NCI-H748 (cell line): ENCODE measurements around the gene TAS1R3.
A peak's percentile ranks its signal among the peaks of the same experiment; 100 is the strongest.

Source experiments
- DNase-seq: peaks from one replicate; lab custom pipeline; 2025; ENCODE audit not compliant: unreplicated experiment; lab: John Stamatoyannopoulos, UW

The TAS1R3 gene

GRCh38 chr1:1349256-1350012 is 18.4 kb downstream of the TAS1R3 start, which contains the start of gene DVL1:
Gene DVL1 (minus strand): TSS chr1:1349418. CDS start chr1:1349065, 353 bp downstream.
- peak; percentile 65 for DNase-seq

- DNase-seq: peak; percentile 20
Observed at GRCh38 chr1:1351511-1352427, 20.7 kb downstream of the TAS1R3 start.

GRCh38 chr1:1352786-1353388 is 21.8 kb downstream of the TAS1R3 start:
- DNase-seq: no peak

GRCh38 chr1:1353389-1354151 is 22.5 kb downstream of the TAS1R3 start:
- no peak for DNase-seq

GRCh38 chr1:1354271-1355247 is 23.5 kb downstream of the TAS1R3 start:
- peak; percentile 12 for DNase-seq

- peak; percentile 56 for DNase-seq
Observed at GRCh38 chr1:1355416-1355815, 24.3 kb downstream of the TAS1R3 start.

- no peak for DNase-seq
Observed at GRCh38 chr1:1356166-1356795, 25.2 kb downstream of the TAS1R3 start.

- DNase-seq: no peak
Observed at GRCh38 chr1:1356796-1357401, 25.8 kb downstream of the TAS1R3 start.

GRCh38 chr1:1357871-1358432 is 26.9 kb downstream of the TAS1R3 start:
- no peak for DNase-seq

- no peak for DNase-seq
Observed at GRCh38 chr1:1358433-1359271, 27.6 kb downstream of the TAS1R3 start, which contains the start of gene MXRA8. Gene MXRA8 (minus strand): TSS chr1:1358555. CDS start chr1:1358504, 51 bp downstream.

- DNase-seq: no peak
Observed at GRCh38 chr1:1359308-1359663, 28.2 kb downstream of the TAS1R3 start.

GRCh38 chr1:1359664-1360468 is 28.8 kb downstream of the TAS1R3 start:
- DNase-seq: no peak

GRCh38 chr1:1360506-1361169 is 29.6 kb downstream of the TAS1R3 start:
- no peak for DNase-seq

- DNase-seq: no peak
Observed at GRCh38 chr1:1361233-1361981, 30.3 kb downstream of the TAS1R3 start.

GRCh38 chr1:1361982-1362423 is 30.9 kb downstream of the TAS1R3 start:
- DNase-seq: no peak
